GM21515 (cell line): ENCODE results near the gene PDE4D.
"Not testable (repeated sequence)": the region's sequence is repeated elsewhere in the genome, so short reads cannot be mapped to it uniquely, and the experiment has no call there.

Experiments
- ATAC-seq: cut with Tn5 transposase; IDR thresholded peaks from one replicate; pipeline ENCODE4 v1.9.1; 2021; ENCODE audit not compliant: unreplicated experiment

Gene PDE4D

GRCh38 chr5:59587489-59588337 is 305.8 kb downstream of the PDE4D start:
- no peak for ATAC-seq

- ATAC-seq: no peak
Observed at GRCh38 chr5:59586841-59587240, 306.7 kb downstream of the PDE4D start.

GRCh38 chr5:59584858-59585846 is 308.4 kb downstream of the PDE4D start:
- no peak for ATAC-seq

GRCh38 chr5:59583810-59584562 is 309.5 kb downstream of the PDE4D start:
- no peak for ATAC-seq

GRCh38 chr5:59583151-59583809 is 310.2 kb downstream of the PDE4D start:
- ATAC-seq: no peak

DNA sequence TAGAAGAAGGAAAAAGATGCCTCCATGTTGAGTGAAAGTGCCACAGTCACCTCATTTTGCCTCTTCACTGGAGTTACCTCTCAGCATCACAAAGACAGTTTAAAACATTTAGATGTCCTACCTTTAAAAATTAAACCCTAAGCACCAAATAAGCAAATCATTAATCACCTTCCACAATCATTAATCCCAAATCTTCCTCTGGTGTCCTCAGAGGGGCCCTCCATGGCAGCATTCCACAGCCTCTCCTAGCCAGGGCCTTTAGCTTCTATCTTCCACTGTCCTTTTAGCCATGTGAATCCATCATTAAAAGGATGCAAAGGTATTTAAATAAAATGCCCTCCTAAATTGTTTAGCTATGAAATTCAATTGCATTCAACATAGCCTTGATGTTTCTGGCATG is 310.8 kb downstream of the PDE4D start:
- ATAC-seq: no peak

- ATAC-seq: no peak
Observed at GRCh38 chr5:59579824-59580167, 313.7 kb downstream of the PDE4D start.

DNA sequence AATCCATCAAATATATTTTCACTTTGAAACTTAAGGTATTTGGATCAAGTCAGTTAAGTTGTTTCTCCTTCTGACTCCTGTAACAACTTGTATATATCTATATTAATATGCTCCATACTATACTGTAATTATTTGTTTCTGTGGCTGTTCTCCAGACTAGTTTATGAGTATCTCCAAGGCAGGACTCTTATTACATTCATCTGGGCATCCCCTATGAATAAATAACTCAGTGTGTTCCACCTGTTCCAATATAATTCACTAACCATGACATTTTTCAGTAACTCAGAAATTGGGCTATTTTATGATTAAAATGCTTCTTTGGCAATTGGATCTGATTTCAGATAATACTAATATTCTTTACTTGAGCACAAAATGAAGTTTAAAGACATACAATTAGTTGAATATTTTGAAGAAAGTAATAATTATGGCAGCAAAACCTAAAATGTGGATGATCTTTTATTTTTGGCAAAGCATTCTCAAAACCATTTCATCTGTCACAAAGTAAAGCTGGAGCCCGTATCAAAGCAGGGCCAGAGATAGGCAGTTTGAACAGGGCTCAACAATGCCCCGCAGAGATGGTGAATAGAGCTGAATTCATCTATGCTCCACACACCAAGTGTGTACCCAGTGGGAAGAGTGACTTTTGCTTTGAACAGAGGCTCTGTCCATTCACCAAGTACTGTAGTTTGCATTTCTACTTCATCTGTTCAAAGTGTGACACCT is 314.3 kb downstream of the PDE4D start:
- ATAC-seq: no peak

GRCh38 chr5:59577485-59577884 is 316.0 kb downstream of the PDE4D start:
- no peak for ATAC-seq

GRCh38 chr5:59575648-59576445 is 317.7 kb downstream of the PDE4D start:
- no peak for ATAC-seq

DNA sequence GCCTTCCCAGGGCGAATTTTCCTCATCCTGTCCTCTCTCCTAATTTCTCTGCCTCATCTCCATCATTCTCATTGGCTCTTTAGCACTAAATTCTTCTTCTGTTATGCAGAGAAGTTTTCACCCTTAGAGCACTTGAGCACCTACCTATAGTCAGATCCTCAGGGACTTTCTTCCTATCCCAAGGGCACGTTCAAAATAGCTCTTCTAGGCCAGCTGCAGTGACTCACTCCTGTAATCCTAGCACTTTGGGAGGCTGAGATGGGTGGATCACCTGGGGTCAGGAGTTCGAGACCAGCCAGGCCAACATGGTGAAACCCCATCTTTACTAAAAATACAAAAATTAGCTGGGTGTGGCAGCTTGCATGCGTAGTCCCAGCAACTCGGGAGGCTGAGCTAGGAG is 320.0 kb downstream of the PDE4D start:
- not testable (repeated sequence) for ATAC-seq

DNA sequence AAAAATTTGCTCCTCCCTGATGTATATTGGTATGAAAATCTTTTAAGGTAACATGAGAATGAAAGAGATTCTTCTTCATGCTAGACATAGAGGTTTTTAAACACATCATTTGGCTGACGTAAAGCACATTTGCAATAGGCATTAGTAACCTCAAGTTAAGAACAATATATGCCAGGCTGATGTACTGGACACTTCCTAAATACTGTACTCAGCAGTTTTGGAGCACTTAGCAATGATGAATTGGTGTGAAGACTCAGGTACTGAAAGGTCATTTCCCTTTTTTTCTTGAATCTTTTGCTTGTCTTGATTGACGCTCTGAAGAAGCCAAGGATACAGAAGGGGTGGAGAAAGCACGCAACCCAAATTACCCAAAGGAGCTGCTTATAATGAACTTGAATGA is 322.5 kb downstream of the PDE4D start:
- ATAC-seq: no peak

- no peak for ATAC-seq
Observed at GRCh38 chr5:59569608-59570334, 323.8 kb downstream of the PDE4D start.

- no peak for ATAC-seq
Observed at GRCh38 chr5:59569158-59569557, 324.4 kb downstream of the PDE4D start.

DNA sequence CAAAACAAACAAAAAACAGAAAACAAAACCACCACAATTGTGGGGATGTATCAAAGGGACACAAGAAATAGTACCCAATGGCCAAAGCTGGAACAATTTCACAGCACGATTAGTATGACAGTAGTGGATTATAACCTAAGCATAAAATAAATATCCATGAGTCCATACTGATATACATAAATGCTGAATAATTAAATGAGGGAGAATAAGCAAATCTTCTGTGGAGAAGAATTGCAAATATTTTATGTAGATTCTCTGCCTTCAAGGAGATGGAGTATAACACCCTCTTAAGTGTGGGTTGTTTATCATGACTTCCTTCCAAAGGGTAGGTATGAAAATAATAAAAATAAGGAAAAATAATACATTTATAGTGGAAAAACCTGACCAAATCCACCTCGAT is 325.4 kb downstream of the PDE4D start:
- ATAC-seq: no peak

DNA sequence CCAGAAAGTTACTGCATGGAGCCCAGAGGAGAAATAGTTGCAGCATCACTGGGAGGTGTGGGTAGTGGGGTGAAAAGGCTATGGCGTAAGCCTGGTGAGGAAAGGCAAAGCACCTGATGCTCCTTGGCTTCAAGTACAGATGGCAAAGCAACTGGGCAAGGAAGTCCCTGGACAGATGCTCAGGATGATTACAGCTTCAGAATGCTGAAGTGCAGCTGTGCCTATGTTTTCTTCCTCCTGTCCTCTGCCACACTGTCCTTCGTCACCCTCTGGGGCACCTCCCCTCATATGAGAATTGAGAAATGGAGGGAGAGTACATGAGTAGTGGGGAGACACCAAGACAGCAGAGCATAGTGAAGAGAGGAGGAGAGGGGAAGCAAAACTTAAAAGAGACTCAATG is 328.0 kb downstream of the PDE4D start:
- ATAC-seq: no peak

- ATAC-seq: no peak
Observed at GRCh38 chr5:59564895-59565294, 328.6 kb downstream of the PDE4D start.

DNA sequence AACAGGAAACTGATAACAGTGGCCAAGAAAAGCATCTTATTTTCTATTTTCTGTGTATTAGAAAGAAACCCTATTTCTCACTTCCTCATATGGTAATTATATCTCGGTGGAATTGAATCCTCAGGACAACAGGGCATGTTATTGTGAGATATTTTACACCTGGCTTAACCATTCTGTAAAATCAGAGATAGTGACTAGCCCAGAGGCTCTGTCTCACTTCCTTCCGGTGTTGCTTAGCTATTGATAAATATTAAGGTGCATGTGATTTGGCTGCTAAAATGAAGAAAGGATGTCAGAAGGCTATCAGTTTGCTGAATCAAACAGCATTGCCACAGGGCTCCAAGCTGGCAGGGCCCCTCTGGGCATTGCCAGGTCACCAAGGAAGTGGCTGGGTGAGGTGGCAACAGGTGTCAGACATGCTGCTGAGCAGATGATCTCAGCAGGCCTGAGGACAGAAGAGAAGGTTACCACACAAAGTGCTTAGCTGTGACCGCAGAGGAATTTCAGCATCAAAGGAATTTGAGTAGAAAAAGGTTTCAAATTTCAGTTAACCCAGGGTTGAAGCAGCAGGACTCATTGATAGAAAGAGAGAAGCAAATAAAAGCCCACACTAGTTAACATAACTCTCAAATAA is 330.7 kb downstream of the PDE4D start:
- peak; percentile 99 for ATAC-seq
